CD4-positive, alpha-beta memory T cell (primary cell): ENCODE data around the gene MAGEA9. TPM values are rescaled to one million over a fixed set of nuclear protein-coding genes. Genes with fewer than 3 reads are reported as not detected.
"Not testable (repeated sequence)": the region's sequence is repeated elsewhere in the genome, so short reads cannot be mapped to it uniquely, and the experiment has no call there.

Experiments
- CTCF ChIA-PET: fragments of 350-600 bp; sonication (Branson Sonifier 250); formaldehyde crosslinking; loops from one replicate; lab custom pipeline; 2021; ENCODE audit warnings: inconsistent platforms; ENCODE audit not compliant: partially characterized antibody; lab: Charles Lee
- POLR2A ChIA-PET: fragments of 350-600 bp; sonication (Branson Sonifier 250); formaldehyde crosslinking; loops from one replicate; lab custom pipeline; 2021; ENCODE audit not compliant: partially characterized antibody; lab: Charles Lee
- DNase-seq, 5 donors: peaks; one replicate each; pipeline versions ENCODE4 v3.0.0 to v3.0.0-alpha.2; 2020 to 2022; ENCODE audit warnings: mixed read lengths in 1 of 5
- H3K27ac ChIP-seq: one replicate; pipeline ENCODE4 v1.7.0; 2013; ENCODE audit warnings: low read depth, low read length
- H3K27me3 ChIP-seq: 2 replicates; pipeline ENCODE4 v1.7.0; 2013; ENCODE audit warnings: mild to moderate bottlenecking, low read length, moderate library complexity; ENCODE audit not compliant: insufficient read depth
- H3K36me3 ChIP-seq: 2 replicates; pipeline ENCODE4 v1.7.0; 2013; ENCODE audit warnings: mild to moderate bottlenecking, low read length, moderate library complexity; ENCODE audit not compliant: insufficient read depth
- H3K4me1 ChIP-seq: 2 replicates; pipeline ENCODE4 v1.7.0; 2013; ENCODE audit warnings: mild to moderate bottlenecking, low read length, moderate library complexity; ENCODE audit not compliant: insufficient read depth
- H3K4me3 ChIP-seq, 2 donors: one replicate each; pipeline ENCODE4 v1.7.0; 2013; ENCODE audit warnings: low read length in 2 of 2, mild to moderate bottlenecking in 1 of 2
- H3K9me3 ChIP-seq, 2 donors: one replicate each; pipeline ENCODE4 v1.7.0; 2013; ENCODE audit warnings: low read length in 2 of 2, control low read depth in 1 of 2; ENCODE audit not compliant: control insufficient read depth in 1 of 2
- H3K27ac Mint-ChIP-seq, 7 donors: one replicate each; pipeline ENCODE4 v1.8.0; 2020 to 2021; ENCODE audit warnings: mixed read lengths in 7 of 7, mild to moderate bottlenecking in 6 of 7, inconsistent platforms in 3 of 7, moderate library complexity in 3 of 7
- H3K27me3 Mint-ChIP-seq, 2 donors: one replicate each; pipeline ENCODE4 v1.8.0; 2020 to 2021; ENCODE audit warnings: mixed read lengths in 2 of 2
- H3K36me3 Mint-ChIP-seq, 2 donors: one replicate each; pipeline ENCODE4 v1.8.0; 2020 to 2021; ENCODE audit warnings: mixed read lengths in 2 of 2, inconsistent platforms in 1 of 2, mild to moderate bottlenecking in 1 of 2
- H3K4me1 Mint-ChIP-seq, 4 donors: one replicate each; pipeline ENCODE4 v1.8.0; 2020 to 2021; ENCODE audit warnings: mixed read lengths in 4 of 4, mild to moderate bottlenecking in 1 of 4
- H3K4me3 Mint-ChIP-seq, 8 donors: one replicate each; pipeline ENCODE4 v1.8.0; 2020 to 2021; ENCODE audit warnings: mixed read lengths in 8 of 8, mild to moderate bottlenecking in 7 of 8, moderate library complexity in 6 of 8, inconsistent platforms in 3 of 8
- H3K9me3 Mint-ChIP-seq, 8 donors: one replicate each; pipeline ENCODE4 v1.8.0; 2020 to 2021; ENCODE audit warnings: mixed read lengths in 8 of 8, mild to moderate bottlenecking in 5 of 8, inconsistent platforms in 3 of 8, moderate library complexity in 1 of 8
- intact Hi-C: fragments of 100-400 bp; cut with micrococcal nuclease; formaldehyde crosslinking; loops from one replicate; pipeline ENCODE4 v1.15.1; 2023
- polyA plus RNA-seq, 2 donors: library from polyadenylated mRNA; unstranded; fragments of 300-500 nt; fragmentation: Illumina TruSeq; gene quantifications; one replicate each; pipeline ENCODE4 v1.2.3, GENCODE V29; 2021
- total RNA-seq, 2 experiments: library from RNA; stranded (reverse); gene quantifications; one replicate each; pipeline ENCODE4 v1.2.3, GENCODE V29; 2021

Gene MAGEA9
- total and polyA plus RNA-seq, 4 experiments from 2014 or later = not detected

GRCh38 chrX:149819371-149819770, 37.6 kb downstream of the MAGEA9 start:
- H3K27me3 Mint-ChIP-seq = peaks cover 2 to 8% of the 10 kb centered on the region in 2 donors
- H3K36me3 Mint-ChIP-seq = no peaks in the 10 kb centered on the region
- no peaks in the 10 kb centered on the region for H3K4me1 ChIP-seq
- DNase-seq = no peak
- intact Hi-C loops = no loop called here
- H3K27ac Mint-ChIP-seq = no peak overlapping the region
- H3K27ac ChIP-seq = no peak overlapping the region
- no peaks in the 10 kb centered on the region for H3K36me3 ChIP-seq
- no peak overlapping the region for H3K4me3 Mint-ChIP-seq
- no peaks in the 10 kb centered on the region for H3K4me1 Mint-ChIP-seq
- ChIA-PET POLR2A (no interaction called here), CTCF (no interaction called here)
- no peak overlapping the region for H3K4me3 ChIP-seq
- H3K27me3 ChIP-seq = no peaks in the 10 kb centered on the region
- no peaks in the 10 kb centered on the region for H3K9me3 ChIP-seq
- H3K9me3 Mint-ChIP-seq = peaks cover 0 to 1% (median 0%) of the 10 kb centered on the region in 8 donors

- peaks cover 0 to 1% (median 0%) of the 10 kb centered on the region in 8 donors for H3K9me3 Mint-ChIP-seq
- peaks cover 0 to 2% of the 10 kb centered on the region in 2 donors for H3K36me3 Mint-ChIP-seq
- H3K27me3 Mint-ChIP-seq = peaks cover 0 to 6% of the 10 kb centered on the region in 2 donors
- H3K4me3 Mint-ChIP-seq = no peak overlapping the region
- peaks cover 15 to 36% (median 22%) of the 10 kb centered on the region in 4 donors for H3K4me1 Mint-ChIP-seq
- intact Hi-C loops = loop anchor here (5.0 kb wide), 1 partner anchor 318 kb away; the partner anchor contains the start of gene IDS
- ChIA-PET POLR2A (no interaction called here), CTCF (no interaction called here)
- Histone ChIP-seq H3K27me3 (no peaks in the 10 kb centered on the region), H3K4me3 (no peak overlapping the region), H3K4me1 (peaks cover 13% of the 10 kb centered on the region), H3K27ac (no peak overlapping the region), H3K36me3 (no peaks in the 10 kb centered on the region), H3K9me3 (no peaks in the 10 kb centered on the region)
- peak overlapping the region in 1 of 7 donors; percentile 12 for H3K27ac Mint-ChIP-seq
- peak in 3 of 5 donors; percentile 12 to 29 (median 21) for DNase-seq
Measured at GRCh38 chrX:149825424-149825823, 43.7 kb downstream of the MAGEA9 start.

GRCh38 chrX:149827254-149827653, 45.5 kb downstream of the MAGEA9 start:
- Mint-ChIP-seq H3K27ac (peak overlapping the region in 2 of 7 donors; percentile 41 to 66), H3K4me1 (peaks cover 18 to 40% (median 26%) of the 10 kb centered on the region in 4 donors), H3K4me3 (no peak overlapping the region), H3K36me3 (peaks cover 0 to 3% of the 10 kb centered on the region in 2 donors), H3K27me3 (peaks cover 0 to 2% of the 10 kb centered on the region in 2 donors), H3K9me3 (no peaks in the 10 kb centered on the region)
- no peak for DNase-seq
- ChIA-PET CTCF (no interaction called here), POLR2A (no interaction called here)
- H3K4me1 ChIP-seq = peaks cover 13% of the 10 kb centered on the region
- no peak overlapping the region for H3K27ac ChIP-seq
- intact Hi-C loops = loop anchor here (5.0 kb wide), 1 partner anchor 320 kb away; the partner anchor contains the start of gene IDS
- no peak overlapping the region for H3K4me3 ChIP-seq
- no peaks in the 10 kb centered on the region for H3K9me3 ChIP-seq
- no peaks in the 10 kb centered on the region for H3K36me3 ChIP-seq
- H3K27me3 ChIP-seq = no peaks in the 10 kb centered on the region

GRCh38 chrX:149829751-149830191, 48.0 kb downstream of the MAGEA9 start:
- Mint-ChIP-seq H3K4me3 (peak overlapping the region; percentile 73 to 89 (median 85)), H3K4me1 (peaks cover 18 to 40% (median 27%) of the 10 kb centered on the region in 4 donors), H3K9me3 (no peaks in the 10 kb centered on the region), H3K27ac (peak overlapping the region; percentile 86 to 97 (median 94)), H3K27me3 (no peaks in the 10 kb centered on the region), H3K36me3 (peaks cover 0 to 3% of the 10 kb centered on the region in 2 donors)
- ChIA-PET POLR2A (interaction anchor here (0.7 to 0.8 kb wide), 2 partner anchors 80 to 325 kb away, joined by 3 read pairs; no protein-coding TSS in a partner anchor), CTCF (no interaction called here)
- Histone ChIP-seq H3K9me3 (no peaks in the 10 kb centered on the region), H3K36me3 (no peaks in the 10 kb centered on the region), H3K27me3 (no peaks in the 10 kb centered on the region), H3K4me1 (peaks cover 13% of the 10 kb centered on the region), H3K4me3 (no peak overlapping the region), H3K27ac (peak overlapping the region; percentile 46)
- intact Hi-C loops = loop anchor here (5.0 kb wide), 1 partner anchor 322 kb away; the partner anchor contains the start of gene IDS
- DNase-seq = peak; percentile 27 to 76 (median 34)

GRCh38 chrX:149830192-149830873, 48.6 kb downstream of the MAGEA9 start:
- ChIA-PET CTCF (no interaction called here), POLR2A (interaction anchor here (0.7 to 0.8 kb wide), 2 partner anchors 80 to 326 kb away, joined by 3 read pairs; no protein-coding TSS in a partner anchor)
- Mint-ChIP-seq H3K4me3 (peak overlapping the region; percentile 73 to 89 (median 85)), H3K27ac (peak overlapping the region; percentile 86 to 97 (median 94)), H3K36me3 (peaks cover 0 to 3% of the 10 kb centered on the region in 2 donors), H3K4me1 (peaks cover 17 to 40% (median 26%) of the 10 kb centered on the region in 4 donors), H3K27me3 (no peaks in the 10 kb centered on the region), H3K9me3 (no peaks in the 10 kb centered on the region)
- Histone ChIP-seq H3K4me3 (no peak overlapping the region), H3K9me3 (no peaks in the 10 kb centered on the region), H3K36me3 (no peaks in the 10 kb centered on the region), H3K27ac (peak overlapping the region; percentile 46), H3K27me3 (no peaks in the 10 kb centered on the region), H3K4me1 (peaks cover 13% of the 10 kb centered on the region)
- DNase-seq = peak in 4 of 5 donors; percentile 19 to 64 (median 20)
- intact Hi-C loops = no loop called here

- no peak overlapping the region for H3K27ac ChIP-seq
- H3K27me3 ChIP-seq = no peaks in the 10 kb centered on the region
- H3K4me1 ChIP-seq = peaks cover 13% of the 10 kb centered on the region
- H3K4me3 ChIP-seq = no peak overlapping the region
- intact Hi-C loops = no loop called here
- CTCF ChIA-PET = no interaction called here
- H3K36me3 ChIP-seq = no peaks in the 10 kb centered on the region
- POLR2A ChIA-PET = no interaction called here
- Mint-ChIP-seq H3K4me1 (peaks cover 17 to 37% (median 26%) of the 10 kb centered on the region in 4 donors), H3K9me3 (no peaks in the 10 kb centered on the region), H3K27me3 (no peaks in the 10 kb centered on the region), H3K4me3 (no peak overlapping the region), H3K36me3 (peaks cover 0 to 3% of the 10 kb centered on the region in 2 donors), H3K27ac (peak overlapping the region in 1 of 7 donors; percentile 27)
- DNase-seq = no peak
- H3K9me3 ChIP-seq = no peaks in the 10 kb centered on the region
Measured at GRCh38 chrX:149831473-149831872, 49.7 kb downstream of the MAGEA9 start.

GRCh38 chrX:149836728-149837127, 55.0 kb downstream of the MAGEA9 start:
- intact Hi-C loops, H3K36me3 ChIP-seq, H3K9me3 Mint-ChIP-seq, H3K4me1 Mint-ChIP-seq, H3K36me3 Mint-ChIP-seq, H3K27me3 ChIP-seq, CTCF ChIA-PET, H3K4me1 ChIP-seq, H3K27ac ChIP-seq, H3K4me3 Mint-ChIP-seq, H3K4me3 ChIP-seq, H3K27me3 Mint-ChIP-seq, DNase-seq, H3K9me3 ChIP-seq, POLR2A ChIA-PET: not testable (repeated sequence)
- H3K27ac Mint-ChIP-seq = peak overlapping the region in 1 of 7 donors; percentile 14
